ENCODE data around the gene ASCC1. TPM values are rescaled to one million over a fixed set of nuclear protein-coding genes. Genes with fewer than 3 reads are reported as not detected.

ASCC1 gene
- total RNA-seq, 6 experiments from 2014 or later = 21.0 to 29.6 (median 25.3) TPM

- Mint-ChIP-seq H3K9me3 (no peaks in the 10 kb centered on the region), H3K4me1 (ENCODE audit: low read depth) (peaks cover 13% of the 10 kb centered on the region), H3K4me3 (no peak overlapping the region), H3K36me3 (ENCODE audit: low read depth) (peaks cover 4% of the 10 kb centered on the region), H3K27me3 (ENCODE audit: insufficient read depth) (no peaks in the 10 kb centered on the region; the same call in 1 of the 2 replicates), H3K27ac (no peak overlapping the region)
- TF ChIP-seq CTCF (IDR thresholded peaks at IDR 0.05) = no peak
- DNase-seq = no peak
Measured at GRCh38 chr10:72122221-72122620, 93.9 kb downstream of the ASCC1 start.

DNA sequence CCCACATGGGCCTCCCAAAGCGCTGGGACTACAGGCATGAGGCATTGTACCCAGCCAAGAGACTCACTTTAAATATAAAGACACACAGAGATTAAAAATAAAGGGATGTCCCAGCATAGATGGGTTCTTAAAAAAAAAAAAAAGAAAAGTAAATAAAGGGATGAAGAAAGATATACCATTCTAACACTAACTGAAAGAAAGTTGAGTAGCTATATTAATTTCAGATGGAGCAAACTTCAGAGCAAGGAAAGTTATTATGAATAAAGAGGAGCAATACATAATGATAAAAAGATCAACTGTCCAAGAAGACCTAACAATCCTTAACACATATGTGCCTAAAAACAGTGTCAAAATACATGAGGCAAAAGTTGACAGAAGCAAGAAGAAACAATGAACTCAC lies 94.7 kb downstream of the ASCC1 start:
- DNase-seq = no peak
- Mint-ChIP-seq H3K27me3 (ENCODE audit: insufficient read depth) (no peaks in the 10 kb centered on the region), H3K4me1 (ENCODE audit: low read depth) (peaks cover 13% of the 10 kb centered on the region), H3K4me3 (no peak overlapping the region), H3K9me3 (no peaks in the 10 kb centered on the region), H3K27ac (no peak overlapping the region), H3K36me3 (ENCODE audit: low read depth) (peaks cover 8% of the 10 kb centered on the region)
- TF ChIP-seq CTCF (IDR thresholded peaks at IDR 0.05) = no peak

GRCh38 chr10:72116372-72116771 lies 99.7 kb downstream of the ASCC1 start:
- peaks cover 17% of the 10 kb centered on the region for H3K36me3 Mint-ChIP-seq (ENCODE audit: low read depth)
- H3K4me3 Mint-ChIP-seq = no peak overlapping the region
- H3K9me3 Mint-ChIP-seq = no peaks in the 10 kb centered on the region
- TF ChIP-seq CTCF (IDR thresholded peaks at IDR 0.05) = no peak
- no peaks in the 10 kb centered on the region for H3K27me3 Mint-ChIP-seq (ENCODE audit: insufficient read depth)
- no peak overlapping the region for H3K27ac Mint-ChIP-seq
- H3K4me1 Mint-ChIP-seq (ENCODE audit: low read depth) = no peaks in the 10 kb centered on the region
- no peak for DNase-seq

GRCh38 chr10:72114706-72115450 lies 101.2 kb downstream of the ASCC1 start:
- no peak for TF ChIP-seq CTCF (IDR thresholded peaks at IDR 0.05)
- peaks cover 2% of the 10 kb centered on the region; the same call in 1 of the 2 replicates for H3K4me1 Mint-ChIP-seq (ENCODE audit: low read depth)
- no peaks in the 10 kb centered on the region for H3K9me3 Mint-ChIP-seq
- no peak overlapping the region for H3K27ac Mint-ChIP-seq
- H3K27me3 Mint-ChIP-seq (ENCODE audit: insufficient read depth) = no peaks in the 10 kb centered on the region
- no peak overlapping the region for H3K4me3 Mint-ChIP-seq
- H3K36me3 Mint-ChIP-seq (ENCODE audit: low read depth) = peaks cover 17% of the 10 kb centered on the region
- no peak for DNase-seq

GRCh38 chr10:72110673-72111401 lies 105.2 kb downstream of the ASCC1 start:
- peaks cover 6% of the 10 kb centered on the region; the same call in 1 of the 2 replicates for H3K36me3 Mint-ChIP-seq (ENCODE audit: low read depth)
- no peak for TF ChIP-seq CTCF (IDR thresholded peaks at IDR 0.05)
- no peak for DNase-seq
- H3K27ac Mint-ChIP-seq = no peak overlapping the region
- H3K4me3 Mint-ChIP-seq = no peak overlapping the region
- H3K4me1 Mint-ChIP-seq (ENCODE audit: low read depth) = peaks cover 24% of the 10 kb centered on the region
- H3K9me3 Mint-ChIP-seq = no peaks in the 10 kb centered on the region
- H3K27me3 Mint-ChIP-seq (ENCODE audit: insufficient read depth) = no peaks in the 10 kb centered on the region
